ENCODE results near the gene BRIP1.

DNA sequence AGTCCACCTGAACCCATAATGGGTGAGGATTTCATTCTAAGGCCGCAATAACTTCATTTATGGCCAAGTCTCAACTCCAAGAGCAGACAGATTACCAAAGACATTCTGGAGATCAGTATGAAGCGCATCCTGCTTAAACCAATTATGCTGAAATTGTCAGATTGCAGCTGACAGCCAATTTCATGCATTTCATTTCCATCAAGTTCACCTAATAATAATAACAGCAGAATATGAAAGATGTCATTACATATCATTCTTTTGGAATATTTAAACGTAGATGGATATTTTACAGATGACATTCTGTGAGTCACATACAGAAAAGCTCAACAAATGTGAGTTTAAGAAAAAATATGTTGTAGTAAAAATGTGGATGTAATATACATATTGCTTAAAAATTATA is 217.4 kb downstream of the BRIP1 start:
- TF ChIP-seq ZBTB21 (CRISPR knock-in tag; IDR thresholded peaks at IDR 0.05; ENCODE audit: borderline replicate concordance) (no peak), E2F4 (CRISPR knock-in tag; IDR thresholded peaks at IDR 0.05; ENCODE audit: borderline replicate concordance, low read depth) (no peak), ESRRA (CRISPR knock-in tag; IDR thresholded peaks at IDR 0.05; ENCODE audit: borderline replicate concordance) (no peak)
